SK-N-SH (cell line): Measurements from ENCODE around the gene PRELP.

ENCODE experiments used
- CHD2 ChIP-seq: fragments of 150-350 bp; IDR thresholded peaks from 2 replicates; pipeline ENCODE4 v1.6.1; 2018; ENCODE audit warnings: low read length; ENCODE audit not compliant: partially characterized antibody
- CTCF ChIP-seq: fragments of 200-600 bp; sonication (generic); IDR thresholded peaks from 2 replicates; pipeline ENCODE4 v1.6.1; 2017; ENCODE audit warnings: antibody characterized with exemption, mild to moderate bottlenecking, moderate library complexity
- ELF1 ChIP-seq: IDR thresholded peaks from 2 replicates; pipeline ENCODE4 v1.4.0; 2012
- EP300 ChIP-seq, 2 experiments: IDR thresholded peaks; 2 replicates each; pipeline versions ENCODE4 v1.4.0 to v1.6.1; 2012; ENCODE audit warnings: borderline replicate concordance in 1 of 2, low read depth in 1 of 2, low read length in 1 of 2
- EZH2phosphoT487 ChIP-seq: fragments of 200-600 bp; sonication (generic); IDR thresholded peaks from 2 replicates; pipeline ENCODE4 v1.6.1; 2017; ENCODE audit warnings: low read depth, mixed run types, mild to moderate bottlenecking, antibody characterized with exemption, moderate library complexity, borderline replicate concordance
- GABPA ChIP-seq: IDR thresholded peaks from 2 replicates; pipeline ENCODE4 v1.4.0; 2012; ENCODE audit warnings: low read depth, mild to moderate bottlenecking
- GATA2 ChIP-seq: sonication (generic); formaldehyde crosslinking; IDR thresholded peaks from 2 replicates; pipeline ENCODE4 v1.5.0; 2020; ENCODE audit warnings: mild to moderate bottlenecking, missing genetic modification reagents
- MAX ChIP-seq: IDR thresholded peaks from 2 replicates; pipeline ENCODE4 v1.4.0; 2012; ENCODE audit warnings: low read depth
- MXI1 ChIP-seq: IDR thresholded peaks from 2 replicates; pipeline ENCODE4 v1.6.1; 2012; ENCODE audit warnings: mild to moderate bottlenecking, low read depth, low read length, improper control_type of control experiment
- POLR2AphosphoS5 ChIP-seq: IDR thresholded peaks from 2 replicates; pipeline ENCODE4 v1.6.1; 2012; ENCODE audit warnings: low read depth, low read length
- RAD21 ChIP-seq: IDR thresholded peaks from 2 replicates; pipeline ENCODE4 v1.6.1; 2012; ENCODE audit warnings: mild to moderate bottlenecking, low read length
- TAF1 ChIP-seq: IDR thresholded peaks from 2 replicates; pipeline ENCODE4 v1.6.1; 2012; ENCODE audit warnings: low read depth, mild to moderate bottlenecking, low read length, moderate library complexity, borderline replicate concordance
- USF2 ChIP-seq: fragments of 150-350 bp; IDR thresholded peaks from 2 replicates; pipeline ENCODE4 v1.6.1; 2017; ENCODE audit warnings: antibody characterized with exemption, low read length, low read depth, borderline replicate concordance
- ZBTB33 ChIP-seq: IDR thresholded peaks from 2 replicates; pipeline ENCODE4 v1.4.0; 2012; ENCODE audit warnings: low read depth, borderline replicate concordance

DNA sequence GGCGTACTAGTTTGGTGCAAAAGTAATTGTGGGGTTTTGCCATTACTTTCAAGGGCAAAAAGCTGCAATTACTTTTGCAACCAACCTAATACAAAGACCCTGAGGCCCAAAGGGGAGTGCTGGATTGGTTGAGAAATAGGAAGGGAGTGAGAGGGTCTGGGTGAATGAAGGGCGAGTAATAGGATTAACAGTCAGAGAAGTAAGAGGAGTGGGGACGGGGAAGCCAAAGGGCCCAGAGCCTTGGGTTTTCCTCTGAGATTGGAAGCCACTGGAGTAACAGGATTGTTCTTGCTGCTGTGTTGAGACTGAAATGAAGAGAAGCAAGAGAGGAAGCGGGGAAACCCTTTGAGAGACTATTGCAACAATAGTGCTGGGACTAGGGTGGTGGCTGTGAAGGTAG, 19.0 kb upstream of the PRELP start:
- TF ChIP-seq EZH2phosphoT487 (no peak), CTCF (no peak), RAD21 (no peak), EP300 (IDR thresholded peaks at IDR 0.05; ENCODE audit: borderline replicate concordance in 1 of 2, low read depth in 1 of 2, low read length in 1 of 2) (no peak), GATA2 (CRISPR knock-in tag) (no peak), POLR2AphosphoS5 (no peak), ZBTB33 (no peak), MAX (no peak), GABPA (no peak), ELF1 (no peak), TAF1 (no peak), USF2 (no peak), CHD2 (no peak), MXI1 (no peak)
